ENCODE data around the gene USP33. TPM values are rescaled to one million over a fixed set of nuclear protein-coding genes. Genes with fewer than 3 reads are reported as not detected.
"Not testable (repeated sequence)": the region's sequence is repeated elsewhere in the genome, so short reads cannot be mapped to it uniquely, and the experiment has no call there.

USP33 gene
- total RNA-seq, 2 donors from 2014 or later = 46.2 to 49.9 TPM

DNA sequence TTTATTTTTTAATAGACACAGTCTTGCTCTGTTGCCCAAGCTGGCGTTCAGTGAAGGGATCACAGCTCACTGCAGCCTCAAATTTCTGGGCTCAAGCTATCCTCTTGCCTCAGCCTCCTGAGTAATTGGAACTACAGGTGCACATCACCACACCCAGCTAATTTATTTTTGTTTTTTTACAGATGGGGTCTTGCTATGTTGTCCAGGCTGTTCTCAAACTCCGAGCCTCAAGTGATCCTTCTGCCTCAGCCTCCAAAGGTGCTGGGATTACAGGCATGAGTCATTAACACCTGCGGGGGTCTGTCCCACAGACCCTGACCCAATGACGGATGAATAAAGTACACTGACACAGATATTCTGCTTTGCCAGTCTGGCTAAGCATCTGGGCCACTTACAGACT, 43.6 kb downstream of the USP33 start:
- DNase-seq (ENCODE audit: low spot score) = no peak
- Histone ChIP-seq H3K27me3 (replicated peaks; ENCODE audit: insufficient read depth) (no peaks in the 10 kb centered on the region), H3K4me3 (no peak overlapping the region), H3K27ac (no peak overlapping the region), H3K36me3 (peaks cover 4 to 10% of the 10 kb centered on the region in 2 donors), H3K4me1 (replicated peaks) (no peaks in the 10 kb centered on the region), H3K9me3 (no peaks in the 10 kb centered on the region)
- TF ChIP-seq POLR2AphosphoS5 (IDR thresholded peaks at IDR 0.05) (no peak), POLR2A (IDR thresholded peaks at IDR 0.05) (no peak)
- TF ChIP-seq, protein P1, sequence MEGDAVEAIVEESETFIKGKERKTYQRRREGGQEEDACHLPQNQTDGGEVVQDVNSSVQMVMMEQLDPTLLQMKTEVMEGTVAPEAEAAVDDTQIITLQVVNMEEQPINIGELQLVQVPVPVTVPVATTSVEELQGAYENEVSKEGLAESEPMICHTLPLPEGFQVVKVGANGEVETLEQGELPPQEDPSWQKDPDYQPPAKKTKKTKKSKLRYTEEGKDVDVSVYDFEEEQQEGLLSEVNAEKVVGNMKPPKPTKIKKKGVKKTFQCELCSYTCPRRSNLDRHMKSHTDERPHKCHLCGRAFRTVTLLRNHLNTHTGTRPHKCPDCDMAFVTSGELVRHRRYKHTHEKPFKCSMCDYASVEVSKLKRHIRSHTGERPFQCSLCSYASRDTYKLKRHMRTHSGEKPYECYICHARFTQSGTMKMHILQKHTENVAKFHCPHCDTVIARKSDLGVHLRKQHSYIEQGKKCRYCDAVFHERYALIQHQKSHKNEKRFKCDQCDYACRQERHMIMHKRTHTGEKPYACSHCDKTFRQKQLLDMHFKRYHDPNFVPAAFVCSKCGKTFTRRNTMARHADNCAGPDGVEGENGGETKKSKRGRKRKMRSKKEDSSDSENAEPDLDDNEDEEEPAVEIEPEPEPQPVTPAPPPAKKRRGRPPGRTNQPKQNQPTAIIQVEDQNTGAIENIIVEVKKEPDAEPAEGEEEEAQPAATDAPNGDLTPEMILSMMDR (IDR thresholded peaks at IDR 0.05) = no peak
- WGBS = 98% methylated on average over 4 of the region's 4 CpGs
- intact Hi-C loops (cut with DNase I) = no loop called here

DNA sequence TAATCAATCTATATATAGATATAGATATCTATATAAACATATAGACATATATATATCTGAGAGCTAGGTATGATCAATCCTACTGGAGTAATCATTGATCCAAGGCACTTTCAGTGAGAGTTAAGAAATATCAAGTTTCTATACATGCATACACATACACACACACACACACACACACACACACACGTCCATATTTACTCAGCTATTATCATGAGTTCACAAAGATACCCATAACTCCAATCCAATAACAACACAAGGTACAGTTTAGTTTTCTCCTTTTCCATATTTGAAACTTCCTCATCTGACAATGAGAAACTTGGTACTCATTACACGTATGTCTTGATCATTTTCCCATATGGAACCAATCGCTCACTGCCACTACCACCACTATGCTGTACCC, 49.9 kb downstream of the USP33 start:
- Histone ChIP-seq H3K36me3 (no peaks in the 10 kb centered on the region), H3K4me1 (replicated peaks) (no peaks in the 10 kb centered on the region), H3K9me3 (no peaks in the 10 kb centered on the region), H3K4me3 (no peak overlapping the region), H3K27ac (no peak overlapping the region), H3K27me3 (replicated peaks; ENCODE audit: insufficient read depth) (no peaks in the 10 kb centered on the region)
- intact Hi-C loops (cut with DNase I) = no loop called here
- WGBS = 82% methylated on average over 3 of the region's 3 CpGs
- TF ChIP-seq, protein P1 (IDR thresholded peaks at IDR 0.05) = no peak
- TF ChIP-seq POLR2AphosphoS5 (IDR thresholded peaks at IDR 0.05) (no peak), POLR2A (IDR thresholded peaks at IDR 0.05) (no peak)
- no peak for DNase-seq (ENCODE audit: low spot score)

DNA sequence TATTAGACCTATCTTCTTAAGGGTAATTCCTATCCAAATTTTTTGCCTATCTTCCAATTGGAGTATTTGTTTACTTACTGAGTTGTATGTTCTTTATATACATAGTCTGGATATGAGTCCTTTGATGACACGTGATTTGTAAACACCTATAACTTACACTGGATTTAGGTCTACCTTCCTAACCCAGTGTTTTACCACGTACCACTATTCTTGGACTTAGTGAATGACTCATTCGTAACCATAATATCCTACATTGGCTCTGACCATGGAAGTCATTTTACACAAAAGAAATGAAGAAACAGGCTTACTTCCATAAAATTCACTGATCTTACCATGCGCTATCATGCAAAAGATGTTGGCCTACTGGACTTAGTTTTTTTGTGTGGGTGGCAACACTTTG, 53.3 kb downstream of the USP33 start:
- 91% methylated on average over 4 of the region's 4 CpGs for WGBS
- DNase-seq (ENCODE audit: low spot score) = no peak
- no peaks in the 10 kb centered on the region for H3K27me3 ChIP-seq (replicated peaks; ENCODE audit: insufficient read depth)
- H3K36me3 ChIP-seq = no peaks in the 10 kb centered on the region
- intact Hi-C loops (cut with DNase I) = no loop called here
- TF ChIP-seq, protein P1 (IDR thresholded peaks at IDR 0.05) = no peak
- TF ChIP-seq POLR2A (IDR thresholded peaks at IDR 0.05) (no peak), POLR2AphosphoS5 (IDR thresholded peaks at IDR 0.05) (no peak)
- no peak overlapping the region for H3K27ac ChIP-seq
- H3K4me1 ChIP-seq (replicated peaks) = no peaks in the 10 kb centered on the region
- H3K4me3 ChIP-seq = no peak overlapping the region
- no peaks in the 10 kb centered on the region for H3K9me3 ChIP-seq

DNA sequence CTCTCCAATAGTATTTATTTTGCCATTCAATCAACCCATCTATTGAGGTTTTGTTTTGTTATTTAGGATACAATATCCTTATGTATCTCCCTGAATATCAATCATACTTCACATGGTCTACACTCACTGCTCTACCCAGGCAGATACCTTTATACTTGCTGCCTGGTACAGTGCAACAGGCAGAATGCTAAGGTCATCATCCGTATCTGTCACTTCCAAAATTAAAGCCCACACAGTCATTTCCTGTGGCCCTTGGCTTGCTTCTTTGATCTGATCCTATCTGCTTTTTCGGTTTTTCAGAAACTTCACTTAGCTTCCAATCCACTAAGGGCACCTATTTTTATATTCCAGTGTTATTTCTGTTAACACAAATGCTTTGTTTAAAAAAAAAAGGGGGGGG, 54.9 kb downstream of the USP33 start:
- Histone ChIP-seq H3K4me1 (replicated peaks) (no peaks in the 10 kb centered on the region), H3K27ac (no peak overlapping the region), H3K27me3 (replicated peaks; ENCODE audit: insufficient read depth) (no peaks in the 10 kb centered on the region), H3K9me3 (no peaks in the 10 kb centered on the region), H3K4me3 (no peak overlapping the region), H3K36me3 (no peaks in the 10 kb centered on the region)
- WGBS = 77% methylated on average over 2 of the region's 2 CpGs
- DNase-seq (ENCODE audit: low spot score) = no peak
- TF ChIP-seq POLR2A (IDR thresholded peaks at IDR 0.05) = no peak
- TF ChIP-seq, protein P1 (IDR thresholded peaks at IDR 0.05) = no peak
- intact Hi-C loops (cut with DNase I) = no loop called here

DNA sequence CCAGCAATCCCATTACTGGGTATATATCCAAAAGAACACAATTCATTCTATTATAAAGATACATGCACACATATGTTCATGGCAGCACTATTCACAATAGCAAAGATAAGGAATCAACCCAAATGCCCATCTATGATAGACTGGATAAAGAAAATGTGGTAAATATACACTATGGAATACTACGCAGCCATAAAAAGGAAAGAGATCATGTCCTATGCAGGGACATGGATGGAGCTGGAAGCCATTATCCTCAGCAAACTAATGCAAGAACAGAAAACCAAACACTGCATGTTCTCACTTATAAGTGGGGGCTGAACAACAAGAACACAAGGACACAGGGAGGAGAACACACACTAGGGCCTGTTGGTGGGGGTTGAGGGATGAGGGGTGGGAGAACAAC, 60.0 kb downstream of the USP33 start:
- H3K36me3 ChIP-seq; H3K4me3 ChIP-seq; DNase-seq (ENCODE audit: low spot score); H3K9me3 ChIP-seq; H3K27me3 ChIP-seq (replicated peaks; ENCODE audit: insufficient read depth); intact Hi-C loops (cut with DNase I); H3K27ac ChIP-seq; H3K4me1 ChIP-seq (replicated peaks): not testable (repeated sequence)
- WGBS = 100% methylated on average over 1 of the region's 1 CpG
